HepG2 (cell line): ENCODE results near the gene TEX19. TPM values are rescaled to one million over a fixed set of nuclear protein-coding genes. Genes with fewer than 3 reads are reported as not detected.

ENCODE experiments used
- FOSL1 ChIP-seq: sonication (generic); formaldehyde crosslinking; IDR thresholded peaks from 2 replicates; pipeline ENCODE4 v1.9.0; 2021; ENCODE audit warnings: missing genetic modification reagents, borderline replicate concordance
- FOSL2 ChIP-seq: sonication (generic); formaldehyde crosslinking; IDR thresholded peaks from 2 replicates; pipeline ENCODE4 v1.4.0; 2020; ENCODE audit warnings: missing genetic modification reagents
- HNRNPLL ChIP-seq: fragments of 200-400 bp; formaldehyde crosslinking; IDR thresholded peaks from 2 replicates; pipeline ENCODE4 v1.6.1; 2017; ENCODE audit warnings: mild to moderate bottlenecking, low read depth, low read length; ENCODE audit not compliant: poor library complexity, severe bottlenecking
- LRRFIP1 ChIP-seq: sonication (generic); formaldehyde crosslinking; conservative IDR thresholded peaks from 2 replicates; pipeline ENCODE4 v1.4.0; 2020; ENCODE audit warnings: missing genetic modification reagents
- PHF8 ChIP-seq: sonication (generic); formaldehyde crosslinking; IDR thresholded peaks from 2 replicates; pipeline ENCODE4 v1.5.0; 2020; ENCODE audit warnings: missing genetic modification reagents
- SNAPC5 ChIP-seq: sonication (generic); formaldehyde crosslinking; IDR thresholded peaks from 2 replicates; pipeline ENCODE4 v1.8.1; 2023; ENCODE audit warnings: mild to moderate bottlenecking, missing genetic modification reagents, borderline replicate concordance
- SYNCRIP ChIP-seq: fragments of 200-400 bp; formaldehyde crosslinking; IDR thresholded peaks from 2 replicates; pipeline ENCODE4 v1.6.1; 2018; ENCODE audit warnings: mild to moderate bottlenecking, low read depth, low read length; ENCODE audit not compliant: insufficient read depth
- TBX2 ChIP-seq: sonication (generic); formaldehyde crosslinking; IDR thresholded peaks from 2 replicates; pipeline ENCODE4 v1.5.0; 2020; ENCODE audit warnings: missing genetic modification reagents, mild to moderate bottlenecking, borderline replicate concordance
- TFDP1 ChIP-seq: IDR thresholded peaks from 2 replicates; pipeline ENCODE4 v1.6.1; 2016; ENCODE audit warnings: missing compliant biosample characterization, missing genetic modification reagents, borderline replicate concordance
- TOE1 ChIP-seq: sonication (generic); formaldehyde crosslinking; IDR thresholded peaks from 2 replicates; pipeline ENCODE4 v1.4.0; 2020; ENCODE audit warnings: mild to moderate bottlenecking, missing genetic modification reagents
- TSC22D2 ChIP-seq: sonication (generic); formaldehyde crosslinking; IDR thresholded peaks from 2 replicates; pipeline ENCODE4 v1.5.1; 2020; ENCODE audit warnings: missing genetic modification reagents, mild to moderate bottlenecking, borderline replicate concordance
- U2AF1 ChIP-seq: fragments of 200-400 bp; formaldehyde crosslinking; optimal IDR thresholded peaks from 2 replicates; pipeline ENCODE3; 2017; ENCODE audit warnings: mild to moderate bottlenecking, low read depth, low read length
- UBTF ChIP-seq: sonication (generic); formaldehyde crosslinking; IDR thresholded peaks from 2 replicates; pipeline ENCODE4 v1.4.0; 2020; ENCODE audit warnings: mild to moderate bottlenecking, missing genetic modification reagents
- ZBTB7B ChIP-seq: sonication (generic); formaldehyde crosslinking; IDR thresholded peaks from 2 replicates; pipeline ENCODE4 v1.4.0; 2020; ENCODE audit warnings: missing genetic modification reagents
- ZNF296 ChIP-seq: sonication (generic); formaldehyde crosslinking; conservative IDR thresholded peaks from 2 replicates; pipeline ENCODE4 v1.5.0; 2020; ENCODE audit warnings: mild to moderate bottlenecking, missing genetic modification reagents
- ZNF496 ChIP-seq: sonication (generic); formaldehyde crosslinking; IDR thresholded peaks from 2 replicates; pipeline ENCODE4 v1.8.1; 2023; ENCODE audit warnings: mild to moderate bottlenecking, moderate library complexity, missing genetic modification reagents; ENCODE audit not compliant: insufficient replicate concordance
- ZNF605 ChIP-seq: sonication (generic); formaldehyde crosslinking; IDR thresholded peaks from 2 replicates; pipeline ENCODE4 v1.8.0; 2022; ENCODE audit warnings: mild to moderate bottlenecking, missing genetic modification reagents
- ZNF619 ChIP-seq: sonication (generic); formaldehyde crosslinking; IDR thresholded peaks from 2 replicates; pipeline ENCODE4 v1.4.0; 2020; ENCODE audit warnings: mild to moderate bottlenecking, missing genetic modification reagents
- ZSCAN29 ChIP-seq: sonication (generic); formaldehyde crosslinking; conservative IDR thresholded peaks from 2 replicates; pipeline ENCODE4 v1.4.0; 2020; ENCODE audit warnings: mild to moderate bottlenecking, missing genetic modification reagents
- ZXDC ChIP-seq: sonication (generic); formaldehyde crosslinking; IDR thresholded peaks from 2 replicates; pipeline ENCODE4 v1.5.0; 2020; ENCODE audit warnings: mild to moderate bottlenecking, missing genetic modification reagents
- polyA plus RNA-seq, 8 experiments: library from polyadenylated mRNA; depleted of rRNA in 3 of 8; stranded (reverse) in 7 of 8; unstranded in 1 of 8; fragments of >200 nt; fragmentation: Illumina TruSeq in 4 of 8; extraction: Trizol in 4 of 8; gene quantifications; 2 replicates each; pipeline versions ENCODE4 v1.2.1 to v1.2.3, GENCODE V29; 2011 to 2016; ENCODE audit warnings: low read depth in 4 of 8, missing spikeins in 1 of 8, mixed read lengths in 1 of 8; ENCODE audit not compliant: insufficient read depth in 1 of 8
- total RNA-seq, 5 experiments: library from RNA; depleted of rRNA; stranded (reverse); fragments of >200 nt; fragmentation: Illumina TruSeq; extraction: Trizol; gene quantifications; 2 replicates each; pipeline ENCODE4 v1.2.3, GENCODE V29; 2016; ENCODE audit warnings: low read depth in 1 of 5

TEX19 gene
- total and polyA plus RNA-seq, 2 of the 13 experiments (the other 11 are each of a cell fraction or from before 2014, with no cell fraction given) = 1.3 to 6.0 TPM

GRCh38 chr17:82338858-82339633, 20.0 kb upstream of the TEX19 start (continued):
- no peak; the same call in 1 of the 2 replicates for TF ChIP-seq TFDP1 (CRISPR knock-in tag)
- TF ChIP-seq ZXDC (CRISPR knock-in tag) = no peak
- TF ChIP-seq ZNF296 = no peak
- 0 out of 2 replicates have a peak, but pooled peaks have one; percentile 1 for TF ChIP-seq TSC22D2
- no peak for TF ChIP-seq TOE1
- TF ChIP-seq ZNF496 (CRISPR knock-in tag) = no peak
- no peak for TF ChIP-seq SNAPC5 (CRISPR knock-in tag)
- no peak for TF ChIP-seq HNRNPLL
- TF ChIP-seq ZBTB7B (CRISPR knock-in tag) = no peak; the same call in 1 of the 2 replicates
- TF ChIP-seq ZNF605 (CRISPR knock-in tag) = peak; percentile 45; the same call in 1 of the 2 replicates
- peak; percentile 45; the same call in 1 of the 2 replicates for TF ChIP-seq FOSL1 (CRISPR knock-in tag)
- no peak for TF ChIP-seq PHF8 (CRISPR knock-in tag)
- 0 out of 2 replicates have a peak, but pooled peaks have one; percentile 40 for TF ChIP-seq UBTF (CRISPR knock-in tag)
- no peak for TF ChIP-seq ZNF619 (CRISPR knock-in tag)
- TF ChIP-seq U2AF1 = no peak
- peak; percentile 93 for TF ChIP-seq FOSL2 (CRISPR knock-in tag)
- TF ChIP-seq LRRFIP1 (CRISPR knock-in tag) = no peak
- TF ChIP-seq ZSCAN29 (CRISPR knock-in tag) = no peak
- no peak for TF ChIP-seq SYNCRIP
- peak; percentile 22; the same call in 1 of the 2 replicates for TF ChIP-seq TBX2
